NB4 (cell line): ENCODE results near the gene RYR2.

Experiments
- DNase-seq: peaks from one replicate; pipeline ENCODE4 v3.0.0; 2010; ENCODE audit warnings: low read depth
- H3K4me3 ChIP-seq: one replicate; pipeline ENCODE4 v1.5.1; 2011; ENCODE audit warnings: mild to moderate bottlenecking, low read depth, low read length, moderate library complexity
- CTCF ChIP-seq: IDR thresholded peaks from one replicate; pipeline ENCODE4 v1.5.1; 2012; ENCODE audit warnings: low read depth, low read length
- MAX ChIP-seq: IDR thresholded peaks from 2 replicates; pipeline ENCODE4 v1.6.1; 2011; ENCODE audit warnings: low read depth, low read length
- MYC ChIP-seq: IDR thresholded peaks from 2 replicates; pipeline ENCODE4 v1.6.1; 2011; ENCODE audit warnings: low read depth, low read length
- POLR2A ChIP-seq: IDR thresholded peaks from 2 replicates; pipeline ENCODE4 v1.6.1; 2011; ENCODE audit warnings: mild to moderate bottlenecking; ENCODE audit not compliant: insufficient read length; ENCODE audit errors: extremely low read depth

The RYR2 gene

DNA sequence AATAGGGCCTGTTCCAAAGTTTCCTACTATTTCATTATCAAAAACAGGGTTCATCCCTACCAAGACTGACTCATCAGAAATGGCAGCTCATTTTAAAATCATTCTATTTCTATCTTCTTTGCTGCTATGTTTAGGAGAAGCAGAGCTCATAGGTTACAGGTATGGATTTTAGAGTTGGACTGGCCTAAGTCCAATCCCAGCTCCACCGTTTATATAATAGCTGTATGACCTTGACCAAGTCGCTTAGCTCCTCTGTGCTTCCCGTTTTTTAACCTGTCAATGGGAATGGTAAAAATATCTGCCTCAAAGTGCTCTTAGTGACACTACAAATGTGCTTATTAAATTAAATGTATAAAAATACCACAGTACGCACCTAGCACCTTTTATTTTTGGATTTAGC, 436.1 kb downstream of the RYR2 start:
- no peak for TF ChIP-seq CTCF
- TF ChIP-seq MAX: no peak
- no peak for TF ChIP-seq POLR2A
- no peak for TF ChIP-seq MYC
- no peak for DNase-seq
- H3K4me3 ChIP-seq: no peak overlapping the region

GRCh38 chr1:237478842-237479241, 436.9 kb downstream of the RYR2 start:
- TF ChIP-seq POLR2A (no peak), CTCF (no peak), MAX (no peak), MYC (no peak)
- DNase-seq: peak; percentile 11
- no peak overlapping the region for H3K4me3 ChIP-seq

DNA sequence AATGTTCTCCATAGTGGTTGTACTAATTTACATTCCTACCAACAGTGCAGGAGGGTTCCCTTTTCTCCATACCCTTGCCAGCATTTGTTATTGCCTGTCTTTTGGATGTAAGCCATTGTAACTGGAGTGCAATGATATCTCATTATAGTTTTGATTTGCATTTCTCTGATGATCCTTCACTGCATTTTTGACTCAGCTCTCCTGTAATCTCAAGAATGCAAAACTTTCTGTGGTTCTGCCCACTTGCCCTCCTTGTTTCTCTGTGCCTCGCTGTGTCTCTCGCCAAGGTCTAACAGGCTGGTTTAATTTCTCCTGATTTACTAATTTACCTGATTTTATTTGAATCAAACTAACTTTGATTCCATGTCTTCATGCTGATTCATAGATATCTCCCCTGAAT, 440.8 kb downstream of the RYR2 start:
- TF ChIP-seq POLR2A (no peak), MYC (no peak), MAX (no peak), CTCF (no peak)
- no peak overlapping the region for H3K4me3 ChIP-seq
- DNase-seq: no peak

DNA sequence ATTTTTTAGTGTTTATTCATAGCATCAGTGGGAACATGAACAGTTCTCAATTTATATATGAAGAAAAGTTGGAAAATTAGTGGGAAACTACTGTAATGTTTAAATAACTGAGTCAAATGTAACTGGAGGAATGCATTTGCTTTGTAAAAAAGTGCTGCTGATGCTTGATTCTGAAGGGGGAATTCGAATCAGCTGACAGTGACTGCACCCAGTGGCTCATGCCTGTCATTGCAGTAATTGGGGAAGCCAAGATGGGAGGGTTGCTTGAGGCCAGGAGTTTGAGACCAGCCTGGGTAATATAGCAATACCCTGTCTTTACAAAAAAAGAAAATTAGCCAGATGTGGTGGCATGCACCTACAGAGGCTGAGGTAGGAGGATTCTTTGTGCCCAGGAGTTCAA, 450.4 kb downstream of the RYR2 start:
- DNase-seq: peak; percentile 18
- H3K4me3 ChIP-seq: no peak overlapping the region
- peak; percentile 32 for TF ChIP-seq CTCF
- TF ChIP-seq POLR2A: no peak
- TF ChIP-seq MYC: no peak
- TF ChIP-seq MAX: no peak

DNA sequence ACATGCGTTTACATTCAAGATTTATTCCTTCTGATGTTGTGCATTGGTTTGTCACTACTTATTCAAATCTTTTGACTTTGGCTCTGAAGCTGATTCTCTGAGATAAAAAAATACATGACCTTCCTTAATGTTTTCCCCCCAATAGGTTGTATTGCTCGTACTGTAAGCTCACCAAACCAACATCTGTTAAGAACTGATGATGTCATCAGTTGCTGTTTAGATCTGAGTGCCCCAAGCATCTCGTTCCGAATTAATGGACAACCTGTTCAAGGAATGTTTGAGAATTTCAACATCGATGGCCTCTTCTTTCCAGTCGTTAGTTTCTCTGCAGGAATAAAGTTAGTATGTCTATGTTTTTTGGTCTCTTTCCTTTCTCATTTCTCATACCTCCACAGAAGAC, 458.6 kb downstream of the RYR2 start:
- no peak for DNase-seq
- no peak overlapping the region for H3K4me3 ChIP-seq
- TF ChIP-seq MAX: no peak
- no peak for TF ChIP-seq POLR2A
- no peak for TF ChIP-seq CTCF
- TF ChIP-seq MYC: no peak

- TF ChIP-seq CTCF (no peak), POLR2A (no peak), MAX (no peak), MYC (no peak)
- no peak for DNase-seq
- no peak overlapping the region for H3K4me3 ChIP-seq
Measured at GRCh38 chr1:237503292-237503691, 461.3 kb downstream of the RYR2 start.
